Stimulated activated CD4-positive, alpha-beta T cell treated with anti-CD3 and anti-CD28 coated beads, Interleukin-1b, Interleukin-23, amount 100 ng/mL, for 48 hours (primary cell): ENCODE data around the gene RSBN1.
A peak's percentile ranks its signal among the peaks of the same experiment; 100 is the strongest.

Experiments
- DNase-seq: peaks from one replicate; pipeline ENCODE4 v3.0.0-alpha.2; 2020

Gene RSBN1

GRCh38 chr1:113811156-113811887 is 954 bp downstream of the RSBN1 start:
- peak; percentile 23 for DNase-seq

- DNase-seq, result no peak
Observed at GRCh38 chr1:113809670-113810602, 2.3 kb downstream of the RSBN1 start.

GRCh38 chr1:113808450-113809195 is 3.7 kb downstream of the RSBN1 start:
- no peak for DNase-seq

- no peak for DNase-seq
Observed at GRCh38 chr1:113805639-113806038, 6.6 kb downstream of the RSBN1 start.

- DNase-seq, result no peak
Observed at GRCh38 chr1:113805256-113805531, 7.1 kb downstream of the RSBN1 start.

- DNase-seq, result no peak
Observed at GRCh38 chr1:113804421-113805255, 7.6 kb downstream of the RSBN1 start.

GRCh38 chr1:113802367-113803007 is 9.8 kb downstream of the RSBN1 start:
- no peak for DNase-seq

GRCh38 chr1:113800487-113800886 is 11.8 kb downstream of the RSBN1 start:
- no peak for DNase-seq

GRCh38 chr1:113797472-113797871 is 14.8 kb downstream of the RSBN1 start:
- no peak for DNase-seq

GRCh38 chr1:113793878-113794834 is 18.1 kb downstream of the RSBN1 start:
- no peak for DNase-seq

- DNase-seq, result no peak
Observed at GRCh38 chr1:113792986-113793385, 19.3 kb downstream of the RSBN1 start.

- DNase-seq, result no peak
Observed at GRCh38 chr1:113792471-113792870, 19.8 kb downstream of the RSBN1 start.

- no peak for DNase-seq
Observed at GRCh38 chr1:113788802-113789201, 23.5 kb downstream of the RSBN1 start.

- no peak for DNase-seq
Observed at GRCh38 chr1:113787663-113788062, 24.6 kb downstream of the RSBN1 start.

- DNase-seq, result no peak
Observed at GRCh38 chr1:113786069-113786468, 26.2 kb downstream of the RSBN1 start.

- peak; percentile 19 for DNase-seq
Observed at GRCh38 chr1:113784104-113784779, 28.0 kb downstream of the RSBN1 start.

- DNase-seq, result peak; percentile 30
Observed at GRCh38 chr1:113783254-113784103, 28.8 kb downstream of the RSBN1 start.

GRCh38 chr1:113782406-113782805 is 29.9 kb downstream of the RSBN1 start:
- no peak for DNase-seq
